WTC11 (cell line): ENCODE measurements around the gene INPP4B.

Experiments
- CTCF ChIP-seq: fragments of 200-600 bp; IDR thresholded peaks from 2 replicates; pipeline ENCODE4 v1.8.0; 2022; ENCODE audit warnings: antibody characterized with exemption
- NR3C1 ChIP-seq: sonication (generic); formaldehyde crosslinking; conservative IDR thresholded peaks from 2 replicates; pipeline ENCODE4 v1.8.1; 2023; ENCODE audit warnings: low read depth, mild to moderate bottlenecking, missing genetic modification reagents
- OVOL2 ChIP-seq: fragments of 250-450 bp; sonication (Bioruptor Pico); IDR thresholded peaks from 2 replicates; pipeline ENCODE4 v1.9.0; 2021; ENCODE audit warnings: mild to moderate bottlenecking, borderline replicate concordance

GRCh38 chr4:142334931-142335330 is 511.2 kb downstream of the INPP4B start:
- TF ChIP-seq CTCF (no peak), NR3C1 (no peak), OVOL2 (CRISPR knock-in tag) (no peak)
